Kidney (tissue), 14 donors: ENCODE data around the gene EHBP1. TPM values are rescaled to one million over a fixed set of nuclear protein-coding genes. Genes with fewer than 3 reads are reported as not detected.

Experiments used
- DNase-seq, 5 donors: peaks; one replicate each; pipeline ENCODE4 v3.0.0-alpha.2; 2013 to 2020
- FAIRE-seq: peaks from 2 replicates; lab custom pipeline; 2012; peaks lifted over from hg19 to GRCh38; lab: Jason Lieb, UNC
- H3K27ac ChIP-seq, 2 donors: one replicate each; pipeline ENCODE4 v1.7.0; 2013; ENCODE audit warnings: low read depth in 2 of 2, low read length in 2 of 2, inconsistent platforms in 1 of 2
- H3K27me3 ChIP-seq: one replicate; pipeline ENCODE4 v1.7.1; 2013; ENCODE audit warnings: low read length, inconsistent platforms; ENCODE audit not compliant: control insufficient read depth, insufficient read depth
- H3K36me3 ChIP-seq, 3 donors: one replicate each; pipeline versions ENCODE4 v1.7.0 to v1.7.1; 2013; ENCODE audit warnings: low read length in 3 of 3, control low read depth in 1 of 3, inconsistent platforms in 1 of 3; ENCODE audit not compliant: insufficient read depth in 3 of 3, control insufficient read depth in 2 of 3
- H3K4me1 ChIP-seq, 3 donors: one replicate each; pipeline versions ENCODE4 v1.7.0 to v1.7.1; 2013; ENCODE audit warnings: low read length in 3 of 3, inconsistent platforms in 1 of 3, low read depth in 1 of 3; ENCODE audit not compliant: control insufficient read depth in 2 of 3, insufficient read depth in 2 of 3
- H3K4me3 ChIP-seq, 3 donors: one replicate each; pipeline versions ENCODE4 v1.7.0 to v1.8.1; 2013; ENCODE audit warnings: low read length in 3 of 3, control low read depth in 1 of 3, inconsistent platforms in 1 of 3
- H3K9ac ChIP-seq, 3 donors: one replicate each; pipeline versions ENCODE4 v1.7.0 to v1.7.1; 2013; ENCODE audit warnings: low read length in 3 of 3, control low read depth in 1 of 3, inconsistent platforms in 1 of 3
- H3K9me3 ChIP-seq, 3 donors: one replicate each; pipeline versions ENCODE4 v1.7.0 to v1.7.1; 2013; ENCODE audit warnings: low read length in 3 of 3, control low read depth in 1 of 3, inconsistent platforms in 1 of 3; ENCODE audit not compliant: control insufficient read depth in 2 of 3, insufficient read depth in 1 of 3
- CTCF ChIP-seq: IDR thresholded peaks from 3 replicates; pipeline ENCODE4 v1.5.1; 2012; ENCODE audit warnings: mild to moderate bottlenecking, moderate library complexity, borderline replicate concordance; ENCODE audit not compliant: insufficient read depth; ENCODE audit errors: extremely low read depth
- intact Hi-C: fragments of 100-400 bp; cut with DNase I; formaldehyde crosslinking; loops from one replicate; pipeline ENCODE4 v1.11.1; 2022
- polyA plus RNA-seq: library from polyadenylated mRNA; stranded (reverse); fragments of 350-450 nt; fragmentation: Illumina TruSeq; extraction: RNeasy Lipid Tissue Mini Kit (QIAGEN cat#74804); gene quantifications from one replicate; pipeline ENCODE4 v1.2.3, GENCODE V29; 2014; ENCODE audit warnings: low read depth, low replicate concordance; ENCODE audit not compliant: insufficient read depth
- total RNA-seq: library from RNA; stranded (reverse); fragmentation: NEBNext Ultra II Directional; extraction: Animal tissue kit (Norgen Biotek cat#: 25700); gene quantifications from one replicate; pipeline ENCODE4 v1.2.1, GENCODE V29; 2021
- donor health status: control.
- donor health status: control.
- donor health status: control.
- donor health status: control.
- donor health status: control.
- donor health status: DM: yes; HTN: yes; CAD: no.
- donor health status: Normal renal cell carcinoma (clear cell type).

Gene EHBP1
- total and polyA plus RNA-seq, 2 donors from 2014 or later = 12.5 to 42.7 TPM

- H3K4me1 ChIP-seq = peaks cover 0 to 2% (median 0%) of the 10 kb centered on the region in 3 donors
- intact Hi-C loops = no loop called here
- H3K36me3 ChIP-seq = no peaks in the 10 kb centered on the region
- H3K9me3 ChIP-seq = peaks cover 0 to 3% (median 2%) of the 10 kb centered on the region in 3 donors
- no peak overlapping the region for H3K27ac ChIP-seq
- no peak for TF ChIP-seq CTCF
- FAIRE-seq (no peak), DNase-seq (no peak)
- H3K9ac ChIP-seq = no peak overlapping the region
- H3K4me3 ChIP-seq = no peak overlapping the region
- H3K27me3 ChIP-seq = no peaks in the 10 kb centered on the region
These were observed 25.8 kb downstream of the EHBP1 start for GRCh38 chr2:62731275-62731674.

GRCh38 chr2:62732262-62732777 lies 26.8 kb downstream of the EHBP1 start:
- Histone ChIP-seq H3K4me3 (no peak overlapping the region), H3K4me1 (peaks cover 0 to 7% (median 2%) of the 10 kb centered on the region in 3 donors), H3K27me3 (no peaks in the 10 kb centered on the region), H3K27ac (no peak overlapping the region), H3K9ac (no peak overlapping the region), H3K36me3 (no peaks in the 10 kb centered on the region), H3K9me3 (peaks cover 0 to 3% (median 2%) of the 10 kb centered on the region in 3 donors)
- FAIRE-seq = no peak
- TF ChIP-seq CTCF = no peak
- intact Hi-C loops = no loop called here
- no peak for DNase-seq

GRCh38 chr2:62733546-62733945 lies 28.0 kb downstream of the EHBP1 start:
- Histone ChIP-seq H3K27ac (no peak overlapping the region), H3K9ac (no peak overlapping the region), H3K9me3 (peaks cover 0 to 3% (median 2%) of the 10 kb centered on the region in 3 donors), H3K4me3 (no peak overlapping the region), H3K36me3 (no peaks in the 10 kb centered on the region), H3K4me1 (peaks cover 0 to 7% (median 2%) of the 10 kb centered on the region in 3 donors), H3K27me3 (no peaks in the 10 kb centered on the region)
- FAIRE-seq (no peak), DNase-seq (no peak)
- TF ChIP-seq CTCF = no peak
- intact Hi-C loops = no loop called here
